Vagina (tissue), 2 donors: ENCODE data around the gene MYLK4. TPM values are rescaled to one million over a fixed set of nuclear protein-coding genes. Genes with fewer than 3 reads are reported as not detected.

ENCODE experiments used
- DNase-seq, 2 donors: peaks; one replicate each; pipeline ENCODE4 v3.0.0-alpha.2; 2017; ENCODE audit errors: extremely low spot score in 2 of 2
- H3K27ac ChIP-seq: fragments of 200-600 bp; sonication (generic); one replicate; pipeline ENCODE4 v1.5.1; 2019
- H3K27me3 ChIP-seq: fragments of 200-600 bp; sonication (generic); one replicate; pipeline ENCODE4 v1.5.1; 2019
- H3K36me3 ChIP-seq, 2 donors: fragments of 200-600 bp; sonication (generic); one replicate each; pipeline ENCODE4 v1.5.1; 2017 to 2019
- H3K4me1 ChIP-seq: fragments of 200-600 bp; sonication (generic); one replicate; pipeline ENCODE4 v1.5.1; 2019
- H3K4me3 ChIP-seq, 2 donors: fragments of 200-600 bp; sonication (generic); 1 replicate in 1 of 2; 2 replicates in 1 of 2; pipeline ENCODE4 v1.5.1; 2016 to 2019
- H3K9me3 ChIP-seq: fragments of 200-600 bp; sonication (generic); one replicate; pipeline ENCODE4 v1.5.1; 2019
- POLR2A ChIP-seq, 2 donors: fragments of 450-650 bp; IDR thresholded peaks; one replicate each; pipeline ENCODE4 v1.6.1; 2017; ENCODE audit warnings: antibody characterized with exemption in 2 of 2, mild to moderate bottlenecking in 2 of 2, moderate library complexity in 2 of 2
- POLR2AphosphoS5 ChIP-seq, 2 donors: sonication (generic); formaldehyde crosslinking; IDR thresholded peaks; one replicate each; pipeline ENCODE4 v1.9.0; 2017; ENCODE audit warnings: antibody characterized with exemption in 2 of 2, mild to moderate bottlenecking in 2 of 2, low read depth in 1 of 2; ENCODE audit not compliant: insufficient read depth in 1 of 2
- intact Hi-C: fragments of 100-400 bp; cut with DNase I; formaldehyde crosslinking; loops from one replicate; pipeline ENCODE4 v1.15.1; 2023
- total RNA-seq: library from RNA; depleted of rRNA; stranded (reverse); fragments of >200 nt; gene quantifications from one replicate; pipeline ENCODE4 v1.2.3, GENCODE V29; 2016
- TF ChIP-seq, protein P1 (sequence below), 3 experiments: fragments of 450-650 bp in 2 of 3; fragments of 200-600 bp in 1 of 3; sonication (generic) in 1 of 3; IDR thresholded peaks; one replicate each; pipeline ENCODE4 v1.5.1; 2017 to 2019; ENCODE audit warnings: antibody characterized with exemption in 3 of 3, mild to moderate bottlenecking in 2 of 3, moderate library complexity in 2 of 3

The MYLK4 gene
- total RNA-seq, 1 donor from 2014 or later: 0.74 TPM

DNA sequence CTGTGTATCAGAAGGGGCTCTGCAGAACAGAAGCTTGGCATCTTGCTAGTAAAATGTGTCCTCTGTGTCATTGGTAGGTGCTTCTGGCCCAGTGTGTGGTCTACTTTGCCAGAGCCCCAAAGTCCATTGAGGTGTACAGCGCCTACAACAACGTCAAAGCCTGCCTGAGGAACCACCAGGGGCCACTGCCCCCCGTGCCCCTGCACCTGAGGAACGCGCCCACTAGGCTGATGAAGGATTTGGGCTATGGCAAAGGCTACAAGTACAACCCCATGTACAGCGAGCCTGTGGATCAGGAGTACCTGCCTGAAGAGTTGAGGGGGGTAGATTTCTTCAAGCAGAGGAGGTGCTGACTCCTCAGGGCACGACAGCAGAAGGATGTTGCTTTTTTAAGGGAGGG, 34.2 kb upstream of the MYLK4 start:
- H3K27ac ChIP-seq: no peak overlapping the region
- no peak for DNase-seq
- H3K4me3 ChIP-seq: no peak overlapping the region
- TF ChIP-seq POLR2AphosphoS5 (IDR thresholded peaks at IDR 0.05; ENCODE audit: insufficient read depth in 1 of 2, low read depth in 1 of 2) (no peak), POLR2A (IDR thresholded peaks at IDR 0.05) (no peak)
- TF ChIP-seq, protein P1, sequence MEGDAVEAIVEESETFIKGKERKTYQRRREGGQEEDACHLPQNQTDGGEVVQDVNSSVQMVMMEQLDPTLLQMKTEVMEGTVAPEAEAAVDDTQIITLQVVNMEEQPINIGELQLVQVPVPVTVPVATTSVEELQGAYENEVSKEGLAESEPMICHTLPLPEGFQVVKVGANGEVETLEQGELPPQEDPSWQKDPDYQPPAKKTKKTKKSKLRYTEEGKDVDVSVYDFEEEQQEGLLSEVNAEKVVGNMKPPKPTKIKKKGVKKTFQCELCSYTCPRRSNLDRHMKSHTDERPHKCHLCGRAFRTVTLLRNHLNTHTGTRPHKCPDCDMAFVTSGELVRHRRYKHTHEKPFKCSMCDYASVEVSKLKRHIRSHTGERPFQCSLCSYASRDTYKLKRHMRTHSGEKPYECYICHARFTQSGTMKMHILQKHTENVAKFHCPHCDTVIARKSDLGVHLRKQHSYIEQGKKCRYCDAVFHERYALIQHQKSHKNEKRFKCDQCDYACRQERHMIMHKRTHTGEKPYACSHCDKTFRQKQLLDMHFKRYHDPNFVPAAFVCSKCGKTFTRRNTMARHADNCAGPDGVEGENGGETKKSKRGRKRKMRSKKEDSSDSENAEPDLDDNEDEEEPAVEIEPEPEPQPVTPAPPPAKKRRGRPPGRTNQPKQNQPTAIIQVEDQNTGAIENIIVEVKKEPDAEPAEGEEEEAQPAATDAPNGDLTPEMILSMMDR (IDR thresholded peaks at IDR 0.05): no peak
- H3K9me3 ChIP-seq: no peaks in the 10 kb centered on the region
- intact Hi-C loops: no loop called here
- H3K4me1 ChIP-seq: no peaks in the 10 kb centered on the region
- peaks cover 0 to 24% of the 10 kb centered on the region in 2 donors for H3K36me3 ChIP-seq
- H3K27me3 ChIP-seq: no peaks in the 10 kb centered on the region

DNA sequence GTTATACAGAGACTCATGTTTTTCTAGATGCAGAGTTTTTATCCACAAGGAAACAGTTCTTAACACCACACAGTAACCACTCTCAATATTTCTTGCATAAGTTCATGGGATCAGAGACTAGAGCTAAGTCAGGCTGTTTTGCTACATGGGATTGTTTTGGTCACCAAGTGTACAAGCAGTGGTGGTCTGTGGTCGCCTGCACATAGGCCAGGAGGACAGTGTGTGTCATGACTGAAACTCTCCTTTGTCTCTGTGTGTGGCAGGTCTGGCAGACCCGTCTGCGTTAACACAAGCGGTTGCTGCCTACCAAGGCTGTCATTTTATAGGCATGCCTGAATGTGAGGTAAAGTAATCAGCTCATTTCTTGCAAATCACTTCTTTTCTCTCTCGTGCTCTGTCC, 33.3 kb upstream of the MYLK4 start:
- Histone ChIP-seq H3K9me3 (no peaks in the 10 kb centered on the region), H3K27ac (no peak overlapping the region), H3K4me3 (no peak overlapping the region), H3K4me1 (no peaks in the 10 kb centered on the region), H3K27me3 (no peaks in the 10 kb centered on the region), H3K36me3 (peaks cover 0 to 33% of the 10 kb centered on the region in 2 donors)
- intact Hi-C loops: no loop called here
- peak in 1 of 2 donors; percentile 37 for DNase-seq
- TF ChIP-seq POLR2AphosphoS5 (IDR thresholded peaks at IDR 0.05; ENCODE audit: insufficient read depth in 1 of 2, low read depth in 1 of 2) (no peak), POLR2A (IDR thresholded peaks at IDR 0.05) (no peak)
- TF ChIP-seq, protein P1 (IDR thresholded peaks at IDR 0.05): no peak

DNA sequence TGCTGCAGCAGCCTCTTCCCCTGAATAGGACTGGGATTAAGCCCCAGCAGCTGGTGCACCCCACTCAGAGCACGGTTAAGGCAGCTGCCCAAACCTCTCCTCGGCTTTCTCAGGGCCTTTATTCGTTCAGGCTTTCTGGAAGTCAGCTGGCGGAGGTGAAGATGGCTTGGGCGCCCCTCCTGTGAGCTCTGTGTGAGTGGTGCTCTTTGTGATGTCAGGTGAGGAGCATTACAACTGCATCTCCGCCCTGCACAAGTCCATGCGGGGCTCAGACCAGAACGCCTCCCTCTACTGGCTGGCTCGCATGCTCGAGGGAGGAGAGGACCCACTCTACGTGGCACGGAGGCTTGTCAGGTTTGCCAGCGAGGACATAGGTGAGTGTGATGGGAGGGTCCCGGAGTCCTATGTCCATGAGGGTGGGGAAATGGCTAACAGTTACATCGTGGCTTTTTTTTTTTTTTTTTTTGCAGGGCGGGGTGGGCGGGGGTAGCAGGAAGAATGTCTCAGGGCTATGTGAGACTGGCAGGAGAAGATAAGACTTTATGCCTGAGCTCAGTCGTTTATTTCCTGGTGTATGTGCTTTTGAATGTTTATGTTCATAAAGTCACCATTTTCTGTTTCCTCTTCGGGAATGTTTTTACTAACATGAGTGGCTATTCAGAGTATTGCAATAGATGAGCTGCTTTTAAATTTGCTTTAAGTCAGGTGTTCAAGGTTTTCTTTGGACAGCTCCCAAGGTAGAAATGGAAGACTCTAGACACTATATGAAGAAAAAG, 32.7 kb upstream of the MYLK4 start:
- no peak for TF ChIP-seq POLR2A (IDR thresholded peaks at IDR 0.05)
- TF ChIP-seq, protein P1 (IDR thresholded peaks at IDR 0.05): no peak
- no peak for TF ChIP-seq POLR2AphosphoS5 (IDR thresholded peaks at IDR 0.05; ENCODE audit: insufficient read depth in 1 of 2, low read depth in 1 of 2)
- no peaks in the 10 kb centered on the region for H3K27me3 ChIP-seq
- no peaks in the 10 kb centered on the region for H3K9me3 ChIP-seq
- no peak overlapping the region for H3K27ac ChIP-seq
- no peaks in the 10 kb centered on the region for H3K4me1 ChIP-seq
- intact Hi-C loops: no loop called here
- H3K36me3 ChIP-seq: peaks cover 0 to 34% of the 10 kb centered on the region in 2 donors
- peak in 1 of 2 donors; percentile 77 for DNase-seq
- H3K4me3 ChIP-seq: no peak overlapping the region

DNA sequence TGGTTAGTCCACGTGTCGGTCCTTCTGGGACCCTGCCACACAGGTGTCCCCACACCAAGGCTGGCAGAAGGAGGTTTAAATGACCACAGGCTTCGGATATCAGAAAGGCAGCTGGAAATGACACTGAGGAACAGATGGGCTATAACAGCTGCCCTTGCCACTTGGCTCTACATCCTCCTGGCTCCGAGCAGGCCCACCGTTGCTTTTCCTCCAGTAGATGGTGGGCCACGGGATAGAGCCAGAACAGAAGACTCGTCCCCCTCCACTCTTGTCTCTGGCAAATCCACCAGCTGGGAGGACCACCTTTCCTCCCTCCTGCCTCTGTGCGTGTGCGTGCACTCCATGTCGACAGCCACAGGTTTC, 32.1 kb upstream of the MYLK4 start:
- Histone ChIP-seq H3K27me3 (no peaks in the 10 kb centered on the region), H3K36me3 (peaks cover 0 to 34% of the 10 kb centered on the region in 2 donors), H3K4me1 (no peaks in the 10 kb centered on the region), H3K9me3 (no peaks in the 10 kb centered on the region), H3K4me3 (no peak overlapping the region), H3K27ac (no peak overlapping the region)
- intact Hi-C loops: no loop called here
- TF ChIP-seq, protein P1 (IDR thresholded peaks at IDR 0.05): no peak
- no peak for TF ChIP-seq POLR2AphosphoS5 (IDR thresholded peaks at IDR 0.05; ENCODE audit: insufficient read depth in 1 of 2, low read depth in 1 of 2)
- no peak for TF ChIP-seq POLR2A (IDR thresholded peaks at IDR 0.05)
- DNase-seq: peak in 1 of 2 donors; percentile 60

DNA sequence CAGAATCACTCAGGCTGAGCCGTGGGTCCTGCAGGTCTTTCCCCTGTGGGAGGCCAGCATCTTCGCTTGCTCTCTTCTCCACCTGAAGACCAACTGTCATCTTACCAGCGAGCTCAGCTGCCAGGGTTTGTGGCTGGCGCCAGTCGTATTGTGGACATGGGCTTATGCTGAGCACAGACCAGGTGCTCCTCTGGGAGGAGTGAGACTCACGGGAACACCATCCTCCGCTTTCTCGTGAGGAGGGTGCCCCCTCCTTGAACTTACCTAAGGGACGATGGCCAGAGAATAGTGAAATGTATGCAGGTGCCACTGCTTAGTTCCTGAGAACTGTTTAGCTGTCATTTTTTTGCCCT, 31.6 kb upstream of the MYLK4 start:
- H3K27ac ChIP-seq: no peak overlapping the region
- peaks cover 0 to 34% of the 10 kb centered on the region in 2 donors for H3K36me3 ChIP-seq
- intact Hi-C loops: no loop called here
- H3K4me3 ChIP-seq: no peak overlapping the region
- TF ChIP-seq, protein P1 (IDR thresholded peaks at IDR 0.05): no peak
- no peak for TF ChIP-seq POLR2A (IDR thresholded peaks at IDR 0.05)
- no peaks in the 10 kb centered on the region for H3K4me1 ChIP-seq
- H3K27me3 ChIP-seq: no peaks in the 10 kb centered on the region
- DNase-seq: peak in 1 of 2 donors; percentile 71
- H3K9me3 ChIP-seq: no peaks in the 10 kb centered on the region
